HEK293 (cell line): ENCODE results near the gene CDCA8.
"Not testable (repeated sequence)": the region's sequence is repeated elsewhere in the genome, so short reads cannot be mapped to it uniquely, and the experiment has no call there.

Experiments used
- CTCF ChIP-seq: fragments of 450-650 bp; formaldehyde crosslinking; IDR thresholded peaks from 2 replicates; pipeline ENCODE4 v1.5.1; 2016; ENCODE audit warnings: missing biosample characterization, missing genetic modification characterization
- YY2 ChIP-seq: fragments of 450-650 bp; formaldehyde crosslinking; IDR thresholded peaks from 2 replicates; pipeline ENCODE4 v1.5.1; 2016; ENCODE audit warnings: missing biosample characterization, missing genetic modification characterization
- ZBTB7A ChIP-seq: fragments of 450-650 bp; formaldehyde crosslinking; IDR thresholded peaks from 2 replicates; pipeline ENCODE4 v1.5.1; 2016; ENCODE audit warnings: low read depth, missing biosample characterization, missing genetic modification characterization
- ZNF138 ChIP-seq: fragments of 450-650 bp; formaldehyde crosslinking; IDR thresholded peaks from 2 replicates; pipeline ENCODE4 v1.5.1; 2016; ENCODE audit warnings: missing biosample characterization, missing genetic modification characterization, borderline replicate concordance
- ZNF184 ChIP-seq: fragments of 450-650 bp; IDR thresholded peaks from 2 replicates; pipeline ENCODE4 v1.5.1; 2018; ENCODE audit warnings: missing biosample characterization, mild to moderate bottlenecking, missing genetic modification characterization
- ZNF23 ChIP-seq: fragments of 450-650 bp; formaldehyde crosslinking; IDR thresholded peaks from 2 replicates; pipeline ENCODE4 v1.5.1; 2016; ENCODE audit warnings: missing biosample characterization, missing genetic modification characterization, borderline replicate concordance
- ZNF24 ChIP-seq: fragments of 450-650 bp; formaldehyde crosslinking; IDR thresholded peaks from 2 replicates; pipeline ENCODE4 v1.5.1; 2016; ENCODE audit warnings: missing biosample characterization, missing genetic modification characterization
- ZNF362 ChIP-seq: fragments of 450-650 bp; formaldehyde crosslinking; IDR thresholded peaks from 2 replicates; pipeline ENCODE4 v1.5.1; 2016; ENCODE audit warnings: missing biosample characterization, missing genetic modification characterization
- ZNF549 ChIP-seq: fragments of 450-650 bp; IDR thresholded peaks from 2 replicates; pipeline ENCODE4 v1.5.1; 2018; ENCODE audit warnings: missing biosample characterization, missing genetic modification characterization, mild to moderate bottlenecking, inconsistent platforms, moderate library complexity

- not testable (repeated sequence) for TF ChIP-seq ZNF23 (tag by site-specific recombination); ZNF549 (tag by site-specific recombination); CTCF (tag by site-specific recombination); YY2 (tag by site-specific recombination); ZNF24 (tag by site-specific recombination); ZBTB7A; ZNF138 (tag by site-specific recombination); ZNF184 (tag by site-specific recombination); ZNF362
These were observed 46.3 kb downstream of the CDCA8 start for GRCh38 chr1:37738619-37739018.
